HCT116 (cell line): Measurements from ENCODE around the gene SLC39A12.

Experiments
- CBX3 ChIP-seq: IDR thresholded peaks from 2 replicates; pipeline ENCODE4 v1.6.1; 2012; ENCODE audit warnings: low read depth
- CTCF ChIP-seq, 3 experiments: fragments of 200-600 bp in 1 of 3; sonication (generic) in 1 of 3; IDR thresholded peaks in 2 of 3; conservative IDR thresholded peaks in 1 of 3; 2 replicates each; pipeline ENCODE4 v1.5.1; 2012 to 2017; ENCODE audit warnings: low read depth in 2 of 3, low read length in 2 of 3, antibody characterized with exemption in 1 of 3, borderline replicate concordance in 1 of 3, control low read depth in 1 of 3, mild to moderate bottlenecking in 1 of 3, mixed read lengths in 1 of 3, mixed run types in 1 of 3, moderate library complexity in 1 of 3; ENCODE audit not compliant: insufficient read depth in 1 of 3
- EGR1 ChIP-seq: IDR thresholded peaks from 2 replicates; pipeline ENCODE4 v1.6.1; 2012; ENCODE audit warnings: low read depth
- EZH2 ChIP-seq: fragments of 200-600 bp; sonication (generic); IDR thresholded peaks from 2 replicates; pipeline ENCODE4 v1.6.1; 2017; ENCODE audit warnings: antibody characterized with exemption, mixed run types
- EZH2phosphoT487 ChIP-seq: fragments of 200-600 bp; IDR thresholded peaks from 2 replicates; pipeline ENCODE4 v1.6.1; 2018; ENCODE audit warnings: antibody characterized with exemption, borderline replicate concordance
- POLR2A ChIP-seq: IDR thresholded peaks from 2 replicates; pipeline ENCODE4 v1.7.0; 2011; ENCODE audit warnings: borderline replicate concordance; ENCODE audit not compliant: insufficient read depth, insufficient read length; ENCODE audit errors: extremely low read depth
- POLR2AphosphoS5 ChIP-seq: IDR thresholded peaks from 2 replicates; pipeline ENCODE4 v1.6.1; 2011; ENCODE audit warnings: mild to moderate bottlenecking, low read depth, low read length, moderate library complexity
- RAD21 ChIP-seq: IDR thresholded peaks from 2 replicates; pipeline ENCODE4 v1.6.1; 2012; ENCODE audit warnings: low read depth, mild to moderate bottlenecking
- ZFX ChIP-seq: fragments of 450-650 bp; IDR thresholded peaks from 2 replicates; pipeline ENCODE4 v1.6.1; 2017
- TF ChIP-seq, protein P1 (sequence below): IDR thresholded peaks from 2 replicates; pipeline ENCODE4 v1.6.1; 2012

GRCh38 chr10:18071591-18071990 lies 119.9 kb downstream of the SLC39A12 start:
- no peak for TF ChIP-seq RAD21
- TF ChIP-seq CTCF (IDR thresholded peaks at IDR 0.05 in 2 of 3, conservative IDR thresholded peaks at IDR 0.05 in 1 of 3; ENCODE audit: borderline replicate concordance in 1 of 3, insufficient read depth in 1 of 3, low read depth in 2 of 3, low read length in 2 of 3), result no peak
- TF ChIP-seq, protein P1, sequence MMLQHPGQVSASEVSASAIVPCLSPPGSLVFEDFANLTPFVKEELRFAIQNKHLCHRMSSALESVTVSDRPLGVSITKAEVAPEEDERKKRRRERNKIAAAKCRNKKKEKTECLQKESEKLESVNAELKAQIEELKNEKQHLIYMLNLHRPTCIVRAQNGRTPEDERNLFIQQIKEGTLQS, result no peak
- no peak for TF ChIP-seq EZH2phosphoT487
- no peak for TF ChIP-seq POLR2A
- TF ChIP-seq CBX3, result no peak
- TF ChIP-seq EZH2, result no peak
- TF ChIP-seq ZFX, result no peak
- no peak for TF ChIP-seq POLR2AphosphoS5
- no peak for TF ChIP-seq EGR1
